Suprapubic skin (tissue), 4 donors: ENCODE results near the gene USP43. TPM values are rescaled to one million over a fixed set of nuclear protein-coding genes. Genes with fewer than 3 reads are reported as not detected.
A peak's percentile ranks its signal among the peaks of the same experiment; 100 is the strongest.

ENCODE experiments used
- DNase-seq, 2 donors: peaks; one replicate each; pipeline ENCODE4 v3.0.0-alpha.2; 2019; ENCODE audit warnings: low spot score in 2 of 2
- H3K27ac ChIP-seq: fragments of 200-600 bp; sonication (generic); one replicate; pipeline ENCODE4 v1.5.1; 2019
- H3K27me3 ChIP-seq: fragments of 200-600 bp; sonication (generic); one replicate; pipeline ENCODE4 v1.5.1; 2019
- H3K36me3 ChIP-seq: fragments of 200-600 bp; sonication (generic); one replicate; pipeline ENCODE4 v1.5.1; 2019
- H3K4me1 ChIP-seq: fragments of 200-600 bp; sonication (generic); one replicate; pipeline ENCODE4 v1.5.1; 2019
- H3K4me3 ChIP-seq: fragments of 200-600 bp; sonication (generic); one replicate; pipeline ENCODE4 v1.5.1; 2019; ENCODE audit warnings: mild to moderate bottlenecking
- H3K9me3 ChIP-seq: fragments of 200-600 bp; sonication (generic); one replicate; pipeline ENCODE4 v1.5.1; 2019
- CTCF ChIP-seq, 2 donors: fragments of 200-600 bp in 1 of 2; fragments of 450-650 bp in 1 of 2; sonication (generic) in 1 of 2; IDR thresholded peaks; one replicate each; pipeline ENCODE4 v1.5.1; 2016 to 2019; ENCODE audit warnings: antibody characterized with exemption in 2 of 2, mild to moderate bottlenecking in 1 of 2, moderate library complexity in 1 of 2
- EP300 ChIP-seq: sonication (generic); formaldehyde crosslinking; IDR thresholded peaks from one replicate; pipeline ENCODE4 v1.6.1; 2017; ENCODE audit warnings: antibody characterized with exemption
- POLR2A ChIP-seq, 2 donors: fragments of 450-650 bp; IDR thresholded peaks; one replicate each; pipeline ENCODE4 v1.6.1; 2017; ENCODE audit warnings: antibody characterized with exemption in 2 of 2, mild to moderate bottlenecking in 2 of 2, moderate library complexity in 2 of 2
- POLR2AphosphoS5 ChIP-seq, 3 donors: sonication (generic); formaldehyde crosslinking; IDR thresholded peaks; one replicate each; pipeline ENCODE4 v1.6.1; 2017; ENCODE audit warnings: antibody characterized with exemption in 3 of 3
- WGBS: methylation state at CpG from one replicate; pipeline ENCODE4 v1.1.5; 2018; 5-methylcytosine and 5-hydroxymethylcytosine counted together
- total RNA-seq, 4 donors: library from RNA; depleted of rRNA; stranded (reverse); fragments of >200 nt; gene quantifications; one replicate each; pipeline ENCODE4 v1.1.0, GENCODE V29; 2016

The USP43 gene
- total RNA-seq, 4 donors from 2014 or later: 3.1 to 7.2 (median 4.2) TPM

DNA sequence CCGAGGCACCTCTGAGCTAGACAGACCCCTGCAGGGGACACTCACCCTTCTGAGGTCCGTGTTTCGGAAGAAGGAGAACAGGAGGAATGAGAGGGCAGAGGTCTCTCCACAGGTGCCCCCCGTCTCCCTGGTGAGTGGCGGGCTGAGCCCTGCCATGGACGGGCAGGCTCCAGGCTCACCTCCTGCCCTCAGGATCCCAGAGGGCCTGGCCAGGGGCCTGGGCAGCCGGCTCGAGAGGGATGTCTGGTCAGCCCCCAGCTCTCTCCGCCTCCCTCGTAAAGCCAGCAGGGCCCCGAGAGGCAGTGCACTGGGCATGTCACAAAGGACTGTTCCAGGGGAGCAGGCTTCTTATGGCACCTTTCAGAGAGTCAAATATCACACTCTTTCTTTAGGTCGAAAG, 83.2 kb downstream of the USP43 start:
- 76% methylated on average over 7 of the region's 12 CpGs for WGBS
- H3K4me3 ChIP-seq: no peak overlapping the region
- no peaks in the 10 kb centered on the region for H3K9me3 ChIP-seq
- H3K4me1 ChIP-seq: no peaks in the 10 kb centered on the region
- no peak overlapping the region for H3K27ac ChIP-seq
- no peak for DNase-seq
- TF ChIP-seq CTCF (IDR thresholded peaks at IDR 0.05) (no peak), EP300 (no peak), POLR2A (IDR thresholded peaks at IDR 0.05) (no peak), POLR2AphosphoS5 (IDR thresholded peaks at IDR 0.05) (no peak)
- no peaks in the 10 kb centered on the region for H3K36me3 ChIP-seq
- no peaks in the 10 kb centered on the region for H3K27me3 ChIP-seq

DNA sequence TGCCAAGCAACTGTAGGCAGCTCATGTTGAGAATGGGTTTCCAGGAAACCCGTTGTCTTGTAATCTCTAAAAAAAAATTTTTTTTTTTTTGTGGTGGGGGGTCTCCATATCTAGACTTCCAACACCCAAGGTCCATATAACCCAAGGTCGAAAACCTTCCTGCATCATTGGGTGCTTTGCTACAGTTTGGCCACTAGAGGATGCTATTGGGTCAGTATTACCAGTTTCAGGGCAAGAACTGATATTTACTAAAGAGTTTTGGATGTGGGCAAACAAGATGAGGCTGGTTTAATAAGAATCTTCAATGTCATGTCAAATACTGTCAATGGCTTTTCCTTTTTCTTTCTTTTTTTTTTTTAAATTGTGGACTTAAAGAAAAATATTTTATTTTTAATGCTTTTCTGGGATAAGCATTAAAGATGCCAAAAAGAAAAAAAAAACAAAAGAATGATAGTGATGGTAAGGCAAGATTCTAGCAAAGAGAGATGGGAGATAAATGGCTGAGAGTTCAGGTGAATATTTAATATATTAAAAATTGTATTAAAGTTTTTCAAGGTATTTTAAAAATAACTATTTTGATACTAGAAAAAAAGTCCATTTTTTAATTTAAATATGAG, 83.8 kb downstream of the USP43 start:
- WGBS: 0% methylated on average over 2 of the region's 2 CpGs
- Histone ChIP-seq H3K9me3 (no peaks in the 10 kb centered on the region), H3K27me3 (no peaks in the 10 kb centered on the region), H3K36me3 (no peaks in the 10 kb centered on the region), H3K4me1 (no peaks in the 10 kb centered on the region), H3K4me3 (no peak overlapping the region), H3K27ac (no peak overlapping the region)
- no peak for TF ChIP-seq POLR2A (IDR thresholded peaks at IDR 0.05)
- TF ChIP-seq CTCF (IDR thresholded peaks at IDR 0.05): peak; percentile 86 to 96
- no peak for DNase-seq

- H3K4me1 ChIP-seq: no peaks in the 10 kb centered on the region
- H3K36me3 ChIP-seq: no peaks in the 10 kb centered on the region
- 63% methylated on average over 11 of the region's 11 CpGs for WGBS
- H3K4me3 ChIP-seq: no peak overlapping the region
- no peaks in the 10 kb centered on the region for H3K9me3 ChIP-seq
- DNase-seq: no peak
- H3K27me3 ChIP-seq: no peaks in the 10 kb centered on the region
- H3K27ac ChIP-seq: no peak overlapping the region
- TF ChIP-seq EP300 (no peak), POLR2A (IDR thresholded peaks at IDR 0.05) (no peak), CTCF (IDR thresholded peaks at IDR 0.05) (no peak), POLR2AphosphoS5 (IDR thresholded peaks at IDR 0.05) (no peak)
Observed at GRCh38 chr17:9729735-9730420, 84.6 kb downstream of the USP43 start.

- Histone ChIP-seq H3K9me3 (no peaks in the 10 kb centered on the region), H3K4me1 (no peaks in the 10 kb centered on the region), H3K27ac (no peak overlapping the region), H3K36me3 (no peaks in the 10 kb centered on the region), H3K27me3 (peaks cover 11% of the 10 kb centered on the region), H3K4me3 (no peak overlapping the region)
- 53% methylated on average over 9 of the region's 9 CpGs for WGBS
- TF ChIP-seq CTCF (IDR thresholded peaks at IDR 0.05): no peak
- no peak for TF ChIP-seq POLR2A (IDR thresholded peaks at IDR 0.05)
- TF ChIP-seq POLR2AphosphoS5 (IDR thresholded peaks at IDR 0.05): no peak
- TF ChIP-seq EP300: no peak
- DNase-seq: no peak
Observed at GRCh38 chr17:9750524-9750923, 105.2 kb downstream of the USP43 start.

GRCh38 chr17:9755083-9755482, 109.8 kb downstream of the USP43 start:
- Histone ChIP-seq H3K4me1 (no peaks in the 10 kb centered on the region), H3K9me3 (no peaks in the 10 kb centered on the region), H3K27me3 (peaks cover 7% of the 10 kb centered on the region), H3K27ac (no peak overlapping the region), H3K4me3 (no peak overlapping the region), H3K36me3 (no peaks in the 10 kb centered on the region)
- no peak for DNase-seq
- WGBS: 75% methylated on average over 3 of the region's 3 CpGs
- TF ChIP-seq POLR2A (IDR thresholded peaks at IDR 0.05): no peak
- no peak for TF ChIP-seq EP300
